ENCODE measurements around the gene FHIT.

The FHIT gene

GRCh38 chr3:61094608-61095007 lies 156.6 kb downstream of the FHIT start:
- H3K27ac ChIP-seq: no peak overlapping the region
- ChIA-PET POLR2A (ENCODE audit: low non-redundant PET) (no interaction called here), CTCF (no interaction called here)
- no peak for DNase-seq (ENCODE audit: low spot score)
- TF ChIP-seq CTCF (conservative IDR thresholded peaks at IDR 0.05; ENCODE audit: low read depth): no peak

GRCh38 chr3:61093364-61093763 lies 157.9 kb downstream of the FHIT start:
- ChIA-PET POLR2A (ENCODE audit: low non-redundant PET) (no interaction called here), CTCF (interaction anchor here (0.6 kb wide), 1 partner anchor 178 kb away, joined by 3 read pairs; no protein-coding TSS in a partner anchor)
- TF ChIP-seq CTCF (conservative IDR thresholded peaks at IDR 0.05; ENCODE audit: low read depth): no peak
- H3K27ac ChIP-seq: no peak overlapping the region
- no peak for DNase-seq (ENCODE audit: low spot score)

- ChIA-PET CTCF (interaction anchor here (0.6 kb wide), 1 partner anchor 178 kb away, joined by 3 read pairs; no protein-coding TSS in a partner anchor), POLR2A (ENCODE audit: low non-redundant PET) (no interaction called here)
- no peak overlapping the region for H3K27ac ChIP-seq
- DNase-seq (ENCODE audit: low spot score): no peak
- no peak for TF ChIP-seq CTCF (conservative IDR thresholded peaks at IDR 0.05; ENCODE audit: low read depth)
These were observed 158.4 kb downstream of the FHIT start for GRCh38 chr3:61092870-61093269.

- no peak for TF ChIP-seq CTCF (conservative IDR thresholded peaks at IDR 0.05; ENCODE audit: low read depth)
- no peak overlapping the region for H3K27ac ChIP-seq
- DNase-seq (ENCODE audit: low spot score): no peak
- ChIA-PET CTCF (no interaction called here), POLR2A (ENCODE audit: low non-redundant PET) (no interaction called here)
These were observed 160.7 kb downstream of the FHIT start for GRCh38 chr3:61090389-61091169.

GRCh38 chr3:61087465-61087864 lies 163.8 kb downstream of the FHIT start:
- no peak overlapping the region for H3K27ac ChIP-seq
- no peak for TF ChIP-seq CTCF (conservative IDR thresholded peaks at IDR 0.05; ENCODE audit: low read depth)
- POLR2A ChIA-PET (ENCODE audit: low non-redundant PET): no interaction called here
- no peak for DNase-seq (ENCODE audit: low spot score)
- CTCF ChIA-PET: no interaction called here

- DNase-seq (ENCODE audit: low spot score): no peak
- no peak overlapping the region for H3K27ac ChIP-seq
- POLR2A ChIA-PET (ENCODE audit: low non-redundant PET): no interaction called here
- CTCF ChIA-PET: no interaction called here
- TF ChIP-seq CTCF (conservative IDR thresholded peaks at IDR 0.05; ENCODE audit: low read depth): no peak
These were observed 169.7 kb downstream of the FHIT start for GRCh38 chr3:61081554-61081953.
